DMS 273 (cell line): Measurements from ENCODE around the gene WSCD1.
A peak's percentile ranks its signal among the peaks of the same experiment; 100 is the strongest.

ENCODE experiments used
- DNase-seq: peaks from one replicate; lab custom pipeline; 2025; ENCODE audit not compliant: unreplicated experiment; lab: John Stamatoyannopoulos, UW

WSCD1 gene

GRCh38 chr17:6069539-6070429, at the start of gene WSCD1:
TSS of gene WSCD1 (plus strand) at chr17:6070379. CDS start at chr17:6080659, 10,280 bp downstream.
- DNase-seq, result peak; percentile 52

GRCh38 chr17:6021011-6021400, 49.2 kb upstream of the WSCD1 start:
- no peak for DNase-seq

DNA sequence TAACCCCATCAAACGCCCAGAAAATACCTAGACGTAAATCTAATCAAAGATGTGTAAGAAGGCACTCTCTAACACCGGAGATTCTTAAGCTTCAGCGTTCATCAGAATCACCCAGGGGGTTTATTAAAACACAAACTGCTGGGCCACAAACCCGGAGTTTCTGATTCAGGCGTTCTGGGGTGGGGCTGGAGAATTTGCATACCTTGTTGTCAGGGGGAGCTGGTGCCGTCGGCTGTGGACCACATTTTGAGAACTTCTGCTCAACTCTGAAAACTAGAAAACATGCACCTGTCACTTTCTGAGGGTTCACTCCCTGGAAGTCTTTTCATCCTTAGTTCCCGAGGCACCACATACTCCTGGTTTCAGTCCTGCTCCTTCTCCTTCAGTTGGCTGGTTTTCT, 48.6 kb upstream of the WSCD1 start:
- no peak for DNase-seq

- DNase-seq, result no peak
Observed at GRCh38 chr17:6023036-6023831, 46.9 kb upstream of the WSCD1 start.

GRCh38 chr17:6024576-6024975, 45.6 kb upstream of the WSCD1 start:
- no peak for DNase-seq

DNA sequence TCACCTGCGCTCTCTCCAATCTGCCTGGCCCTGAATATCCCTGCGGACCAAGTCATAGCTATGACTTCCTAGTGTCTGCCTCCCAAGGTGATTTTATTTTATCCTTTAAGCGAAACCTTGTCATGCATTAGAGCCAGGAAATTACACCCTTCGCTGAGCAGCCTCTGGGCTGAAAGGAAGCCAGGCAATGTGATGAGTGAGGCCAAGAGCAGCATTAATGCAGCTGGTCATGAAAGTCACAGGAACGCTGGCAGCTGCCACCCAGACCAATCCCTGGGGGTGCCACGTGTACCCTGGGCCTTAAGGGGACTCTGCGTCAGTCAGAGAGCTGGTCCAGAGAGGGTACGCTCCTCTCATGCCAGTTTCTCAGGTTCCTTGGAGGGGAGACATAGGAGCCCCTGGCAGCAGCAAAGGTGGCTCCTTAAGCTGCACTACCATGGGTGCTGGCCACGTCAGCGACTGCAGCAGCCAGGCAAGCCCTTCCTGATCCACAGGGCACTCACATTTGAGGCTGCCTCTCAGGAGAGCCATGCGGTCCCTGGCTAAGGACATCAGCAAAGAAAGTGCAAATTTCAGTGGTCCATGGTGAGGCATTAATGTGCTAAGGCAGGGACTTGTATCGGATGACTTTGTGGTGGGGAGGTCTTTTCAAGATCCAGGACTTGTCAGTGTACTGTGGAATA, 42.7 kb upstream of the WSCD1 start:
- DNase-seq, result no peak

DNA sequence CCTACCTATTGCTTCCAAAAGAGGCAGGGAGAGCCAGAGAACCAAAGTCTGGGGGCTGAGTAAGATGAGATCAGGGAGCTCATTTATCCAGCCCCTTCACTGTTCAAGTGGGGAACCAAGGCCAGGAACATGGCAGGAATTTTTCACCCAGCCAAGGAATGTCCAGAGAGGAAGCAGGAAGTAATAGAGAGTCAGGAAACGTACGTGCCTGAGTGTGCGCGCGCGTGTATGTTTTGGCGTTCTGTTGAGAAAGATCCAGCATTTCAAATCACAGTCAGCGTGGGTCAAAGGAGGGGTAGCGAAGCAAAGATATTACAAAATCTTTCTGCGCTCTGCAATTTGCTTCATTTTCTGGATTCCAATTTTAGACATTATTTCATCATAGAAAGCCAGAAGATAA, 41.9 kb upstream of the WSCD1 start:
- DNase-seq, result no peak

GRCh38 chr17:6035801-6036394, 34.3 kb upstream of the WSCD1 start:
- DNase-seq, result peak; percentile 33

DNA sequence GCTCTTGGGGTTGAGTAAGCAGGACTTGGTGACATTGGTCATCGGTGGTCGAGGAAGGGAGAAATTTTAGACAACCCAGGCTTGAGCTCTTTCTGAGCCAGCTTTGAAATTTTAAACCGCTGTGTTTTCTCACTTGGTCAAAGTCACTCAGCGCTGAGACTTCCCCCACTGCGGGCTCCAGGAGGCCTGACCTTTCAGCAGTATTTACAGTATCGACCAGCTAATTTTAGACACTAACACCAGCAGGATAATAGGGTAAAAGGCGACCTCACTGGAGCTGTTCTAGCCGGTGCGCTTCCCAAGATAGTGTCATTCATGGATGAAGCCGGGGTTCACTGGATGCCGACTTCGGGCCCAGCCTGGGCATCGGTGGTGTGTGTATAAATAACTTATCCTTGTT, 29.7 kb upstream of the WSCD1 start:
- DNase-seq, result peak; percentile 14

DNA sequence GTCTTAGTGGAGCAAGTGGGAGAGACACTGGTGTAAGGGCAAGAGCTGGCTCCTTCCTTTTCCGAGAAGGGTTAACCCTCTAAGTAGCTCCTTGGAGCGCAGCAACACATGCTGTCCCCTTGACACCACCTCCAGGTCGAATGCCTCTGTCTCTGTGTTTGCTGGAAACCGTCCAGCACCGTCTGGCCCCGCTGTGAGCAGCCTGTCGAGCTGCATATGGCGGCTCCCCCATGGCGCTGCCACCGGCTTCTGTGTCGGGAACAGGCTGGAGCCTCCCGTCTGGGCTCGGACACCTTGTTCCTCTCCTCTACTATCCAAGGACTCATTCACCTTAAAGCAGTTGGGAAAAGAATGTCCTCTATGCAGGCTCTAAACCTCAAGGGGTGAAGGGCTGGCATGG, 28.9 kb upstream of the WSCD1 start:
- DNase-seq, result peak; percentile 94

GRCh38 chr17:6043405-6043804, 26.8 kb upstream of the WSCD1 start:
- DNase-seq, result no peak

DNA sequence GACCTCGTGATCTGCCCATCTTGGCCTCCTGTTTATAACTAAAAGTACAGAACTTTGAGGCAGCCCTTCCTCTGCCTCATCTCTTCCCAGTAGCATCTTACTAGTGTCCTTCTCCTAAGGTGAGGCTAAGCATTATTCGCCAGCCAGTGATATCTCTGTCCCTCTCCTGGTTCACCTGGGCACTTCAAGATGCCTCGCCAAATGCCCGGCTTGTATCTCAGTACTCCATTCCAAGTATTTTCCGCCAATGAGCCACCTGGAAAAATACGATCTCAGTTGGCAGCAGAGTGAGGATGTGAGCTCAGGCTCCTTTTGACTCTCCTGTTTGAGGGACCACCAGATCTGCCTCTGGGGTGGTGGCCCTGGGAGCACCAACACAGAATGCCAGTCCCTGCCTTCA, 25.9 kb upstream of the WSCD1 start:
- DNase-seq, result no peak

GRCh38 chr17:6045621-6046357, 24.4 kb upstream of the WSCD1 start:
- peak; percentile 2 for DNase-seq

DNA sequence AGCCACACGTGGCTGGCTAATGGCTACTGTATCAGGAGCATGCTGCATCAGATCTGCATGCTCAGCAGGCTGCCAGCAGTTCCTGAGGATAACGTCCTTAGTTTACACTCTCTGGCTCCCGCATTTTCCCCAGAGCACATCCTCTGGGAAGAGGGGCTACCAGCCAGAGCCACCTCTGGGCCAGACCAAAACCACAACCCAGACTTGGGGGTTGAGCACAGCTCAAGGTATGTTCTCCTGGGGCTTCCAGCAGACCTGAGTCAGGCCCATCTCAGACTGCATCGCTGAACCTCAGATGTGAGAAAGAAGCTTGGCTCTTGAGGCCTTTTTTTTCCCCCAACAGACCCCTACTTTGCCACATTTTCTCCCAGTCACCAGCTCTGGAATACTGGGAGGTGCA, 23.7 kb upstream of the WSCD1 start:
- DNase-seq, result no peak

GRCh38 chr17:6046931-6047330, 23.2 kb upstream of the WSCD1 start:
- DNase-seq, result no peak

- DNase-seq, result no peak
Observed at GRCh38 chr17:6047966-6048365, 22.2 kb upstream of the WSCD1 start.

DNA sequence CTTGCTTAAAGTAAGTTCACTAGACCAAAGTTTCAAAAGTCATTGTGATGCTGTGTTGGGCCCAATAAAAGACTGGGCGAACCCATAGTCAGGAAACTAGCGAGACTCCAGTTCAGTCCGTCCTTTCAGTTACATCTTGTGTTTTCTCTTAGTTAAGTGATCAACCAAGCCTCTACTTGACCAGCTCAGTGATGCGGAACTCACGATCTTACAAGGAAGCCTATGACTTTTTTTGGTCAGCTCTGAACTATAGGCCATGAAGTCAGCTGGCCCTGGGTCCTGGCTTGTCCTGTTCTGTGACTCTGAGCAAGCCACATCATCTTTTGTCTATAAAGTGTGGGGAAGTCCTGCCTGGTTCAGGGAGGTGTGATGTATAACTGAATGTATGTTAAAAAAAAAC, 21.7 kb upstream of the WSCD1 start:
- DNase-seq, result no peak

GRCh38 chr17:6052926-6053325, 17.3 kb upstream of the WSCD1 start:
- no peak for DNase-seq

DNA sequence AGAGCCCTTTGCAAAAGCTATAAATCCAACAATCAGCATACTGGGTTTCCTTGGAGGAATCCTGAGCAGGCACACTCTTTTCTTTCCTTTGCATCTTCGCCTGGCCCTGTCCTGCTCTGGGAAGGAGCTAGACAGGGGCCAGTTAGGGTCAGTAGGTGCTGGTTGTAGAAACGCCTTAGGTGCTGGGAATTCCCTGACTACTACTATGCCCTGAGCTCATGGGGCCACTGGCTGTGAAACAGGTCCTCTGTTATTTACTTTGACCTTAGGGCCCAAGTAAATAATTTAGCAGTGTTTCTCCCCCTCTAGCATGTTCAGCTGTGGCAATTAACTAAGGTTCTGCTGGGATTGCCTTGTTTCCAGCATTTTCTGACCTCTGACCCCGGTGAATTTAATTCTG, 15.8 kb upstream of the WSCD1 start:
- DNase-seq, result no peak

- DNase-seq, result no peak
Observed at GRCh38 chr17:6056104-6056503, 14.1 kb upstream of the WSCD1 start.

DNA sequence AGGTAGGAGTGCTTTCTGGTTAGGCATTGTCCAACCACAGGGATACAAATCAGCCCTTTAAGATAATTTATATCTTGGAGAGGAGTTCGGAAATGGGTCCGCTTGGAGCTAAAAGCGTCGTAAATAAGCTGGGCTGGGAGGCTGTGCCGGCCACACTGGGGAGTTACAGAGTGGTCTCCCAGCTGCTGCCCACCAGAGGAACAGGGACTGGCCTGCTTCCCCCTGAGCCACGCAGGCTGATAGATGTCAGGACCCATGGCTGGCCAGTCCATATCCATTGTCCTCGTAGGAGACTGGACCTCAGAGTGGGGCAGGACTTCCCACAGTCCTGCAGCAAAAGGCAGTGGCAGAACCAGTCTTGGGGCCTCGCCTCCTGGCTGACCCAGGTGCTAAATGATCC, 12.6 kb upstream of the WSCD1 start:
- DNase-seq, result no peak
